ENCODE measurements around the gene LSM7. TPM values are rescaled to one million over a fixed set of nuclear protein-coding genes. Genes with fewer than 3 reads are reported as not detected.
A peak's percentile ranks its signal among the peaks of the same experiment; 100 is the strongest.

Gene LSM7
- total RNA-seq, 1 donor = 586 TPM

DNA sequence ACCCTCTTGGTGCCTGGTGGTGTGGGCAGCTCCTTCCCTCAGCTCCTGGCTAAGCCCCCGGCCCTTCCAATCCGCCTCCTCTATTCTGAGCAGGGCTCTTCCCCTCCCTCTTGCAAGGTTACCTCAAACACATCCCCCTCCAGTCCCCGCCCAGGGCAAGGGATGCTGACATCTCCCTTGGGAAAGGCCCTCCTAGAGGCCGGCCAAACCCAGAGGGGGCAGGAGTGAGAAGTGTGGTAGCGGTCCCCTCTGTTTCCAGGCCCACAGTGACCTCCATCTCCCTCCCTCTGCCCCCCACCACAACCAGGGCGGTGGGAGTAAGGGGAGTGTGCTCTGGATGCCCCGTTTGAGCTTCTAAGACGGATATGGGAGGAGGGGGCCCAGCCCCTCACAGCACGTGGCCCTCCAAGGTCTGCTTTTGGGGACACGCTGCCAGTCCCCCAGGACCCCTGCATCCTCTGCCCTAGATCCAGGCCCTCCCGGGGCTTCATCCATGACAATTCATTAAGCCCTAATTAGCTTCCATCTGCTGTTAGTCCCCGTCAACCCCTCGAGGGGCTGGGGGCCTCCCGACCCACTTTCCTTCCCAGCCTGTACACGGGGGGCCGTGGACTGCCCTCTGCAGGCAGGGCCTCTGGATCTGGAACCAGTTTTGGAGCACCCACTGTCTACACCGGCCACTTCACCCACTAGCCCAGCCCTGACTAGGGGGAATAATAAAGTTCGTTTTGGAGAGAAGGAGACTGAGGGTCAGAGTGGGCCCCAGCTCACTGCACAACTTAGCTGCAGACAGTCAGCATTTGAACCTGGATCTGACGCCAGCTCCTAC lies 22.7 kb downstream of the LSM7 start:
- no peak for DNase-seq (ENCODE audit: low read depth in 2 of 3, low spot score in 2 of 3)

DNA sequence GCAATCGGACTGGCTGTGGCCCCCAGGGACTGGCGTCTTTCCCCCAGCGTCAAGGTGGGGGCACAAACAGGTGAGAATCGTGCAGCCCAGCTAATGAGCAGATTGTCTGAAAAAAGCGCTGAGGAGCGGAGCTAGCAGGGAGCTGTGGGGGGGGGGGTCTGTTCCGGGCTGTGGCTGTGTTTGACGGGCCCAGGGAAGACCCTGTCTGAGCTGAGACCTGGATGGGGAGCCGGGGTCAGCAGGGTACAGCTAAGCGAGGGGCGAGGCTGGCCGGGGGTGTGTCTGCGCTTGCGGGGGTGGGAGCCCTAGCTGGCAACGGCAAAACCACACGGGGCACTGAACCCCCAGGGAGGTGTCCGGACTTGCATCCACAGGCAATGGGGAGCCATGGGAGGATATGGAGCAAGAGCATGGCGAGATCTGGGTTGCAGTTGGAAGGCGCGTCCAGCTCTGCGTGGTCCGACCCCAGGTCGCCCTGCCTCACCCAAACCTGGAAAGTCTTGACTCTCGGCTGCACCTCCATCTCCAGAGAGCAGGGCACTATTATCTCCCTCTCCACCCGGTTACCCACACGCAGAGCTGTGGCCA lies 25.1 kb downstream of the LSM7 start:
- DNase-seq (ENCODE audit: low read depth in 2 of 3, low spot score in 2 of 3) = no peak

DNA sequence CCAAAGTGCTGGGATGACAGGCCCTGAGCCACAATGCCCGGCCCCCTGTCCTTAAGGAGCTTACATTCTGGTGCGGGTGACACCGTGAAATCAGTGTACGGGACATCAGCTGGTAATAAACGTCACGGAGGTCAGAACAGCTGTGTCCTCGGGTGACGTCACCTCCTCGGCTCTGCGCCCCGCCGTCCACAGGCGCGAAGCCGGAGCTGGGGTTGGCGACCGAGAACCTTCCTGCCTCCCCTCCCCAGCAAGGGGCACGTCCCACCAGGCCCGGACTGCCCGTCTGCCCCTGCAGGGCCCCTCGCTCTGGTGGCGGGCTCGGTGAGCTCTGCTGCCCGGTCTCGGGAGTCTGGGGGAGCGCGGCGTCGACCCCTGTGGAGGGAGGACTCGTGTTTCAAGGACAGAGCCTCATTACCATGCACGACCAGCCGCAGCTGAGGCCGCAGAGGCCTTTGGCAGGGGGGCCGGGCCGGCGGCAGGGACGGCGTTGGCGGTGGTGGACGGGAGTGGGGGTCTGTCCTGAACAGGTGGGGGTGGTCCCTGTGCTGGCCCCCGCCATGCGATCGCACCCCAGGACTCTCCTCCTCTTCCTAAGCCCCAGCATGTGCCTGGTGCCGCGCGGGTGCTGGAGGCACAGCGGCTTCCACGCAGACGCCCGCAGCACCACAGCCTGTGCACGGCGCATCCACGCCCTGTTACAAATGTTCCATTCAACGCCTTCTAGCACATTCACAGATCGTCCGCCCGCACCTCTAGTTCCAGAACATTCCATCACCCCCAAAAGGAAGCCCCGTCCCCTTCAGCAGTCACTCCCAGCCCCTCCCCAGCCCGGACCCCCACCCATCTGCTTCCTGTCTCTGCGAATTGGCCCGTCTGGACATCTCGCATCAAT lies 25.8 kb downstream of the LSM7 start:
- peak in 2 of 3 donors; percentile 52 to 56 for DNase-seq (ENCODE audit: low read depth in 2 of 3, low spot score in 2 of 3)

DNA sequence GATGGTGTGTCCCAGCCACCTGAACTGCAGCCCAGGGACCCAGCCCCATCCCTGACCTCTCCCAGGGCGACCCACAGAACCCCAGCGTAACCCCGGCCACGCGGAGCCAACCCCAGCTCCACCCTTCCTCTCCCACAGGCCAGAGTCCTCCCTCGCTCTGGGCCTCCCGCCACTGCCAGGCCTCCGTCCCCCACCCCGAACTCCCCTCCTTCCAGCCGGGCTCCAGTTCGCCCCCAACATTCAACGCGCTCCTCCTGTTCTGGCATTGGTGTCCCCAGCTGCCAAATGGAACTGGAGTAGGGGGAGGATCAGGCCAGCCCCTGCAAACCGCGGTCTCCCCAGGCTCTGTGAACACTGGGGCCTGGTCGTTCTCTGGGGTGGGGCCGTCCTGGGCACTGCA lies 27.9 kb downstream of the LSM7 start:
- DNase-seq (ENCODE audit: low read depth in 2 of 3, low spot score in 2 of 3) = no peak

DNA sequence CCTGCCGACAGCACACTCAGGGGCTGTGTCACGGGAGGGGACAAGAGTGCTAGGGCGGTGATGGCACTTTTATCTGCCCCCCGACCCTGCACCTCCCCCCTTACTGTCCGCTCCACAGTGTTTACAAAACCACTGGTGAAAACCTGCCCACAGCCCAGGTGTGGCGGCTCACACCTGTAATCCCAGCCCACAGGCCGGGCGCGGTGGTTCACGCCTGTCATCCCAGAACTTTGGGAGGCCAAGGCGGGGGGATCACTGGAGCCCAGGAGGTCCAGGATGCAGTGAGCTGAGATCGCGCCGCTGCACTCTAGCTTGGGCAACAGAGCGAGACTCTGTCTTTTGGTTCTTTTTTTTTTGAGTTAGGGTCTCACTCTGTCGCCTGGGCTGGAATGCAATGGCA lies 32.2 kb downstream of the LSM7 start:
- no peak for DNase-seq (ENCODE audit: low read depth in 2 of 3, low spot score in 2 of 3)

DNA sequence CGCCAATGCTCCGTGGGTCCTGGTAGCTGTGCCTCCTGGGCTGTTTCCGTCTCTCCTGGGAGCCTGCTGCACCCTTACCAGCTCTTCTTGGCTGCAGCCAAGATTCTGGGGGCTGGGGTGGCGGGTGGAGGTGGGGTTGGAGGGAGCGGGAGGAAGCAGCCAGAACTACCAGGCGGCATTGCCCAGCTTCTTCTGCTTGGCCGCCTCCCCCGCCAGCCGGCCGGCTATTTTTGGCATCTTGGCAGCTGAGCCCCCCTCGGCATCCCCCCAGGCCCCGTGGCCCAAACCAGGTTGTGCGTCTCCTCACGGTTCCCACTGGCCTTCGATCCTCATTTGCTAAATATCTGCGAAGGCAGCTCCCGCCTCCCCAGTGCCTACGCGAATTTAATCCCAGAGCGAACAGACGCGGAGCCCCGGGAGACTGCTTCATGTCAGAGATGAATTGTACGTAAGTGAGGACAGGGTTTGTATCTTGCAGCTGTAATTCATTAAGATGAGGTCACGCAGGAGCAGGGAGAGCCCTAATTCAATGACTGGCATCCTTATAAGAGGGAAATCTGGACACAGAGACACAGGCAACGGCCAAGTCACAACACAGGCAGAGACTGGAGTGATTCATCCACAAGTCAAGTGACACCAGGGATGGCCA lies 33.6 kb downstream of the LSM7 start:
- no peak for DNase-seq (ENCODE audit: low read depth in 2 of 3, low spot score in 2 of 3)

DNA sequence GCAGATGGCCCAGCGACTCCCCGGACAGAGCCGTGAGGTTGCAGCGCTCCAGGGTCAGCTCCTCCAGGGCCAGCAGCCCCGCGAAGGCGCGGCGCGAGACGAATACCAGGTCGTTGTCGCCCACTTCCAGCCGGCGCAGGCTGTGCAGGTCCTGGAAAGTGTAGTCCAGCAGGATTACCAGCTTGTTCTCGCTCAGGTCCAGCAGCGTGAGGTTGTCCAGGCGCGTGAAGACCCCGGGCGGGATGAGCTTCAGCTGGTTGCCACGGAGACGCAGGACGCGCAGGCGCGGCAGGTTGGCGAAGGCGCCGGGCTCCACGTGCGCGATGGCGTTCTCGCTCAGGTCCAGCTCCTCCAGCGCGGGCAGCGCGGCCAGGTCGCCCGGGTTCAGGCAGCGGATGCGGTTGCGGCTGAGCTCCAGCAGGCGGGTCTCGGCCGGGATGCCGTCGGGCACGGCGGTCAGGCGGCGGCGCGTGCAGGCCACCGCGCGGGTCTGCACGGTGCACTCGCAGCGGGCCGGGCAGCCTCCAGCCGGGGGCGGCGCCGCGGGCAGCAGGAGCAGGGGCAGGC lies 37.1 kb downstream of the LSM7 start:
- DNase-seq (ENCODE audit: low read depth in 2 of 3, low spot score in 2 of 3) = no peak

DNA sequence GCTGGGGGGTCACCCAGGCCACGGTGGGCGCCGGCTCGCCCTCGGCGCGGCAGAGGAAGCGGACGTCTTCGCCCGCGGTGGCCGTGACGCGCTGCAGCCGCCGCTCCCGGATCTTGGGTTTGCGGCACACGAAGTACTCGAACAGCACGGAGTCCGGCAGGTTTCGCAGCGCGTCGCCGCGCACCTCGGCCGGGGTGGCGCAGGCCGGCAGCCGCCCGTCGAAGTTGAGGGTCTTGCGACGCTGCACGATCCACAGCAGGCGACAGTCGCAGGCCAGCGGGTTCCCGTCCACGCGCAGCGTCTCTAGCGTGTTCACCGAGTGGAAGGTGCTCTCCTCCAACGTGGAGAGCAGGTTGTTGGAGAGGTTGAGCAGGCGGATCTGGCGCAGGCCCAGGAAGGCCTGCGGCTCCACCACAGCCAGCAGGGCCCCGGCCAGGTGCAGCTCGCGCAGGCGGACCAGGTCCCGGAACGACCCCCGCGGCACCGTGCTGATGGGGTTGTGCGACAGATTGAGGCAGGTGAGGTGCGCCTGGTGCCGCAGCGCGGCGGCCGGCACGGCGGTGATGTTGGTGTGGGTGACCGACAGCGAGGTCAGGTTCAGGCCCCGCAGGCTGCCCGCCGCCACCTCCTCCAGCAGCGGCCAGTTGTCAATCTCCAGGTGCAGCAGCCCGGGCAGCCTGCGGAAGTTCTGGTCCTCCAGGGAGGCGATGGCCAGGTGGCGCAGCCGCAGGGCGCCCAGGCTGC lies 37.8 kb downstream of the LSM7 start:
- peak in 1 of 3 donors; percentile 62 for DNase-seq (ENCODE audit: low read depth in 2 of 3, low spot score in 2 of 3)

DNA sequence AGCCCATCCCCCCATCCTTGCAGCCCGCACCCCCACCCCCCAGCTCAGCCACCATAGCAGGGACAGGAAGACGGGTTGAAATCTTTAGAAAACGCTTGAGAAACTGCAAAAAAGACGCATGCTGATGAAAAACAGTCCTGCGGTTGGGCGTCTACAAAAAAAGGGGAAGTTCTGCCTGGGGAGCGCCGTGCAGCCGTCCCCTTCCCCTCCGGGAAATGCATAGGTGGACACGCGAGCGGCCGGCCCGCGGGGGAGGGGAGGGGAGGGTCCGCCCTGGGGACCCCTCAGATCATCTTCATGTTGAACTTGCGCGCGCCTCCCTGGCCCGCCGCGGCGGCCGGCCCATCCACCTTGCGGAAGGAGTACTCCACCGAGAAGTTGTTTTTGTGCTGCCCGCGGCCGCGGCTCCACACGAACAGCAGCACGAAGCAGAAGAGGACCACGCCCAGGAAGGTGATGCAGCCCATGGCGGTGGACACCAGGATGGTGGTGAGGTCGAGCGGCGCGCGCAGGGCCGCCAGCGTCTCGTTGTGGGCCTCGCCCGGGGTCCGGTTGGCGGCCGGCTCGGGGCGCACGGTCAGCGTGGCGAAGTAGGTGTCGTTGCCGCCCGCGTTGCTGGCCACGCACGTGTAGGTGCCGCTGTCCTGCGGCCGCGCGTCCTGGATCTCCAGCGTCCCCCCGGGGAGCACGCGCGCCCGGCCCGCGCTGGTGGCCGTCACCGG lies 38.5 kb downstream of the LSM7 start:
- peak in 2 of 3 donors; percentile 90 to 94 for DNase-seq (ENCODE audit: low read depth in 2 of 3, low spot score in 2 of 3)

DNA sequence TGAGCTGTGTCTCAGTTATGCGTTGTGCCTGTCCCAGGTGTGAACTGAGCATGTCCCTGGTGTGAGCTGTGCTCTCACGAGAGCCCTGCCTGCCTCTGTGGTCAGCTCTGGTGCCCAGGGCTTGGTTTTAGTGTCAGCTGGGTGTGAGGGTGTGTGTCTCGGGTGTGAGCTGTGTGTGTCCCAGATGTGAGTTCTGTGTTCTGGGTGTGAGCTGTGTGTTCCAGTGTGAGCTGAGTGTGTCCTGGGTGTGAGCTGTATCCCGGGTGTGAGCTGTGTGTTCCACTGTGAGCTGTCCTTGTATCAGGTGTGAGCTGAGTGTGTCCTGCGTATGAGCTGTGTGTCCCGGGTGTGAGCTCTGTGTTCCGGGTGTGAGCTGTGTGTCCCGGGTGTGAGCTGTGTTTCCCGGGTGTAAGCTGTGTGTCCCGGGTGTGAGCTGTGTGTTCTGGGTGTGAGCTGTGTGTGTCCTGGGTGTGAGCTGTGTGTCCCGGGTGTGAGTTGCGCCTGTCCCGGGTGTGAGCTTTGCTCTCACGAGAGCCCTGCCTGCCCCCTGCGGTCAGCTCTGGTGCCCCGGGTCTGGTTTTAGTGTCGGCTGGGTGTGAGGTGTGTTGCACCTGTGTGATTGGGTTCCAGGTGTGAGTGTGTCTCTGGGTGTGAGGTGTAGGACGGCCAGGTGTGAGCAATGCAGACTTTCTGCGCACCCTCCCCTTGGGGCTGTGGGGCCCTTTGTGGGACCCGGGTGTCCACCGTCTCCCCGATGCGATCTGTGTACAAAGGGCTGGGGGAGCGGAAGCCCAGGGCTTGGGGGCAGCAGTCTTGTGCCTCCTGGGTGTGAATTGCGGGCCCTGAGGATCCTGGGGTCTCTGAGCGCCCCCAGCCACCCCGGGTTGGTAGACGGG lies 39.3 kb downstream of the LSM7 start:
- DNase-seq (ENCODE audit: low read depth in 2 of 3, low spot score in 2 of 3) = no peak

DNA sequence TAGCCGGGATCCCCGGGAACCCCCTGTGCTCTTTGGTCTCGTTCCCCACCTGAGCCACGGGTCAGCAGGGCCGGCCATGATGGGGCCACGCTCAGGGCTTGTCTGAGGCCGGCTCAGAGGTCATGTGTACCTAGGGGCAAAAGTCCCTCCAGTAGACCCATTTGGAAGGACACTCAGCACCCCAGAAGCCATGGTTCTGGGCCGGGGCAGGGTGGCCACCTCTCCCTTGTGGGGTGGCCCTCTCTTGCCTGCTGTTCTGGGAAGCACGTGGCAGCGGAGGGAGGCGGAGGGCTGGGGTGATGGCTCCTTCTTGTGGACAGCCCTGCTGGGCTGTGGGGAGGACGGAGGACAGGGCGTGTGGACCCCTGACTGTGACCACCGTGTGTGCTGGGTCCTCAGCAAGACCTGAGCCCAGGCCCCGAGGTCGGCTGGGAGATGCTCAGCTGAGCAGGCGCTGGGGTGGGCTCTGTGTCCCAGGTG lies 40.0 kb downstream of the LSM7 start:
- no peak for DNase-seq (ENCODE audit: low read depth in 2 of 3, low spot score in 2 of 3)

DNA sequence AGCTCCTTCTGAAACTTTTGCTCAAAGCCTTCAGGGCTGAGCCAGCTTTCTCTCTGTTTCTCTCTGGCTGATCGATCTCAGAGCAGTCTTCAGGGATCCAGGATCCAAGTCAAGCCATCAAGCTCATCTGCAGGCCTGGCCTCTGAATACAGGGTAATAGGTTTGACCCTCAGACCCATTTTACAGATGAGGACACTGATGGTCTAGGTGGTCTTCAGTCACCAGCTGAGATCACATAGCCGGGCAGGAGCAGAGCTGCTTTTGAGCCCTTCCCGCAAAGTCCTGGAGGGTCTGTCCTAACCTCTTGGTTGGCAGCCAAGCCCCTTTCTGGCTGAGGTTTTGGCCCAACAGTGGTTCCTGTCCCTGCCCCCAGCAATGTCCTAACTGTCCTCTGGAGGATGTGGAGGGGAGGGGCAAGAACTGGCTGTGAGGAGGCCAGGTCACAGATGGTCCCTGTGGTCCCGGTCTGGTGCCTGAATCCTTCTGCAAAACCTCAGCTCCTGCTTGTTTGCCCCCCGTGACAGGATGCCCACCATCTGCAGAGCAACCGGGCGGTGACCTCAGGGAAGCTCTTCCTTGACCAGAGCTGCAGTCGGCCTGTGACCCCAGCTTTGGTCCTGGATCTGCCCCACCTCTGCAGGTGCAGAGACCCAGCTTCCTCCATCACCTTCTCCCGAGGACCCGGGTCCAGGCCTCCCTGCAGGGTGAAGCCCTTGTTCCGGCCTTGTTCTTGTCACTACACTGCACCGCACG lies 40.6 kb downstream of the LSM7 start:
- DNase-seq (ENCODE audit: low read depth in 2 of 3, low spot score in 2 of 3) = no peak

DNA sequence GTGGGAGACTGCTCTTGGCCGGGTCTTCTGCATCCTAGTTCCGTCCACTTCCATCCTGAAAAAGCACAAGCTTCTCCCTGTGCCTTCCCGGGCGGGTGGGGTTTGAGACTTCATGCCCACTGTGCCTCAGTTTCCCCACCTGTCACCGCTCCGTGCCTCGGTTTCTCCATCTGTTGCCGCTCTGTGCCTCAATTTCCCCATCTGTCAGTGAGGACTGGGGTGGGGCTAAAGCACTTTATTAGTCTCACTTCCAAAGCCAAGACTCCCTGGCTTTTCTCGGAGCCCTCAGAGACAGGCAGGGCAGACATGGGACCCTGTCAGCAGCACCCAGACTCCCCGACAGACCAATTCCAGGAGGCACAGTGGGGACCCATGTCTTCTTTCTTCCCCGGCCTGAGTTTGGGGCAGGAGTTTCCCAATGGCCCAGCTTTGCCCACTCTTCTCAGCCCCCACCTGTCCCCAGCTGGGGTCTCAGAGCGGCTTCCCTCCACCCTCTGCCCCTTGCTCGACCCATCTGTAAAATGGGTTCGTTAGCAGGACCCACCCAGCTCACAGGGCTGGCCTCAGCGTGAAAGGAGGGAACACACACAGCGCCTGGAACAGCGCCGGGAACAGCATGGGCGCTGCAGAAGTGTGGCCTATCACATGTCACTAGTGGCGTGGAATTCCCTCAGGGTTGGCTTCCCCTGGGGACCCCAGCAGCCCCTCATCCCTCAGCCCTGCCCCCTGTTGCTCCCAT lies 41.8 kb downstream of the LSM7 start:
- no peak for DNase-seq (ENCODE audit: low read depth in 2 of 3, low spot score in 2 of 3)

DNA sequence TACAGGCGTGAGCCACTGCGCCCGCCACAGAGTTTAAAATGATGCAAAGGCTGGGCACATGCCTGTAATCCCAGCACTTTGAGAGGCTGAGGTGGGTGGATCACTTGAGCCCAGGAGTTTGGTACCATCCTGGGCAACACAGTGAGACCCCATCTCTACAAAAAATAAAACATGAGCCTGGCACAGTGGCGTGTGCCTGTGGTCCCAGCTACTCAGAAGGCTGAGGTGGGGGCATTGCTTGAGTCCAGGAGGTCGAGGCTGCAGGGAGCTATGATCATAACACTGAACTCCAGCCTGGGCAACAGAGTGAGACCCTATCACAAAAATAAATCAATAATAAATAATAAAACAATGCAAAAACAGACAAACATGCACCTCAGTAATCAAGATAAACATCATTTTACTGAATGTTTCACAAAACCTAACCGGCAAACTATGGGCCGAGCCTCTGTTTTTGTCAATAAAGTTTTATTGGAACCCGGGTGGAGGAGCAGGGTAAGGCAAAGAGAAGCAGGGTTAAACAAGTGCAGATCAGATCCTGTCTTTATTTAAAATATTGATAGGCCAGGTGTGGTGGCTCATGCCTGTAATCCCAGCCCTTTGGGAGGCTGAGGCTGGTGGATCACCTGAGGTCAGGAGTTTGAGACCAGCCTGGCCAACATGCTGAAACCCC lies 44.4 kb downstream of the LSM7 start:
- no peak for DNase-seq (ENCODE audit: low read depth in 2 of 3, low spot score in 2 of 3)

DNA sequence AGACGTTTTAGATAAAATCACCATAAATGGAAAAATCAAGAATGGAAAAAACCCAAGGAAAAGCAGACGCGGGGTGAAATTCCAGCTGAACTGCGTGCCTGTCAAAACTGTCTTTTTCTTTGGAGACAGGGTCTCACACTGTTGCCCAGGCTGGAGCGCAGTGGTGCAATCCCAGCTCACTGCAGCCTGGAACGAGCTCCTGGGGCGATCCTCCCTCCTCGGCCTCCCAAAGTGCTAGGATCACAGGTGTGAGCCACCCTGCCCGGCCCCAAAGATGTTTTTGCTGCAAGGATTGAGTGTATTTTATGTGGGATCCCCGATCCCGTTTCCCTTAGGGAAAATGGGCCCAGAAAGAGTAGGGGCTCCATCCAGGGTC lies 45.5 kb downstream of the LSM7 start:
- DNase-seq (ENCODE audit: low read depth in 2 of 3, low spot score in 2 of 3) = no peak
